Fibroblast of skin of scalp (primary cell): Measurements from ENCODE around the gene F5.

Experiments used
- DNase-seq: peaks from one replicate; pipeline ENCODE4 v3.0.0-alpha.2; 2013

F5 gene

DNA sequence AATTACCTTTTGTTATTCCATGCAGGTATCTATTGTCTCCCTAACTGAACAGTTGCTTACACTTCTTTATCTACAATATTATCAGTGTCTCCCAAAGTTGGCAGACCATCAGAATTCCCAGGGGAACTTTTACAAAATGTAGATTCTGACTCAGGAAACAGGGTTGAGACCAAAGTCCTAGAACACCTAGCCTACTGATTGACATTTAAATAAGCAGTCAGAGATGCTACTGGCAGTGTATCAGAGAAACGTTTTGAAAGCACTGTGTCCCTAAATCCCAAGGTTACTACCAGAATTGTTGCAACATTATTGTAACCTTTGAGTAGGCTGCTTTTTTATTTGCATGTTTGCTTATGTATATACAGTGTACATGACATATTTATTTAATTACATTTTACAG lies 1.8 kb upstream of the F5 start:
- no peak for DNase-seq

- no peak for DNase-seq
These were observed 250 bp downstream of the F5 start for GRCh38 chr1:169586067-169586394.

- no peak for DNase-seq
These were observed 1.1 kb downstream of the F5 start for GRCh38 chr1:169585181-169585580.

- DNase-seq, result no peak
These were observed 1.7 kb downstream of the F5 start for GRCh38 chr1:169584483-169585144.

- no peak for DNase-seq
These were observed 8.1 kb downstream of the F5 start for GRCh38 chr1:169577981-169578738.

GRCh38 chr1:169576935-169577331 lies 9.3 kb downstream of the F5 start:
- peak; percentile 1 for DNase-seq

- no peak for DNase-seq
These were observed 9.9 kb downstream of the F5 start for GRCh38 chr1:169576241-169576934.

DNA sequence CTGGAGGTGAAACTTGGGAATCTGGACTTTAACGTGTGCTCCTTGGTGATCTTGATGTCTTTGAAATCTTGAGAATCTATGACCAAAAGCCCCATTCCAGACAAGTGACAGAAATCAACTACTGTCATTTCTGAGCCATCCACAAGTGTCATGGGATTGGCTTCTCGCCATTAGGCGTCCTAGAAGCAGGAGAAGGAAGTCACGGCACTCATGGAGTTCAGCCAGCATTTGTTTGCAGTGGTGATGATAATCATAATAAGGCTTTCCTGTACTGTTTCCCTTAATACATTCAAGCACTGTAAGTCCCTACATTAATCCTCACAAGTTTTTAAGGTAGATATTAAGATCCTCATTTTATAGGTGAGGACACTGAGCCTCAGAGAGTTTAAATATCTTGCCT lies 11.9 kb downstream of the F5 start:
- DNase-seq, result no peak

- no peak for DNase-seq
These were observed 14.1 kb downstream of the F5 start for GRCh38 chr1:169572187-169572586.

GRCh38 chr1:169571450-169571849 lies 14.8 kb downstream of the F5 start:
- DNase-seq, result no peak

DNA sequence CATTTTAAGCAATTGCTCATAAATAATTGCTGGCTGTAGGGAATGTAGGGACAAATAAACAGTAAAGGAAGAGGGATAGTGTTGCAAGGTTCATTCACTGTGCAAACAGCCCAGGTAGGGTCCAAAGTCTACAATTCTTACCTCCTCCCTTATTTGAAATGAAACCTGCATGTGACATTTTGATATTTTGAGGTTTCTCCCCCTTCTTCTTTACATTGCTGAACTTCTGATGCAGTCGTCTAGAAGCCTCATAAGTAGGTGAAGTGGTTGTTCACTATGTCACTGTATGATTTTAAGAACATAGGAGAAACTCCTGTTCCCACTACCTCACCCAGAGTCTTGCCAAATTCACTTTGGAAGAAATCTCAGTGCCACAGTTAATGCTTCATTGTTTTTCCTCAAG lies 16.1 kb downstream of the F5 start:
- no peak for DNase-seq

DNA sequence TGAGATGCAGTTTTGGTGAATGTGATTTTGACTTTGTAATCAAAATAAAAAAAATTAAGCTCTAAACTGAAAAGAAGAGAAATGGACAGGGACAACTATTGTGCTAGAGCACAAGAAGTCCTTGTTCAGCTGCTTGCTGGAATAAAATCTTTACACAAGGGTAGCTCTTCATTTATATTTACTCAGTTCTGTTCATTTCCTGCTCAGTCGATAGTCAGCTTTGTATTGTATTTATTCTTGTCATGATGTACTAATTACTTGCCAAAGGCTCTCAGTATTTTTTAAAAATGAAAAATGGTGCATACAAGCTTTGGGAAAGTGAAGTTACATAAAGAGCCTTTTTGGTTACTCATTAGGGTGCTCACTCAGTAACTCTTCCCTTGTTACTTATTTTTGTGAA lies 17.8 kb downstream of the F5 start:
- no peak for DNase-seq

- DNase-seq, result no peak
These were observed 20.7 kb downstream of the F5 start for GRCh38 chr1:169565335-169566271.

GRCh38 chr1:169563650-169564049 lies 22.6 kb downstream of the F5 start:
- DNase-seq, result no peak

DNA sequence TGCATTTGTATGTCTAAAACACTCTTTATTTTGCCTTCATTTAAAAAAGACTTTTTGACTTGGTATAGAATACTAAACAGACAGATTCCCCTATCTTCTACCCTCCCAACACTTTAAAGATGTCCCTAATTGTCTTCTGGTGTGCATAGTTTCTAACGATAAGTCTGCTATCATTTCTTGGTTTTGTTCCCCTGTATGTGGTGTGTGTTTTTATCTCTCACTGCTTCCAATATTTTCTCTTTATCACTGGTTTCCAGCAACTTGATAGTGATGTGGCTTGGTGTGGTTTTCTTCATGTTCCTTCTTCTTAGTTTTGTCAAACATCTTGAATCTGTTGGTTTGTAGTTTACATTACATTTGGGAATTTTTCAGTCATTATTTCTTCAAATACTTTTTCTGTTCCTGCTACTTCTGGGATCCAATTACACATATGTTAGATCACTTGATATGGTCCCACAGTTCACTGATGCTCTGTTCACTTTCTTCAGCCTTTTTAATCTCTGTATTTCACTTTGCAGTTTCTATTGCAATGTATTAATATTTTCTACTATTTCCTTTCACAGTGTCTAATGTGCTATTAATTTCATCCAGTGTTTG lies 23.2 kb downstream of the F5 start:
- no peak for DNase-seq

- DNase-seq, result no peak
These were observed 24.6 kb downstream of the F5 start for GRCh38 chr1:169561692-169562091.

GRCh38 chr1:169557131-169557530 lies 29.1 kb downstream of the F5 start:
- DNase-seq, result no peak

DNA sequence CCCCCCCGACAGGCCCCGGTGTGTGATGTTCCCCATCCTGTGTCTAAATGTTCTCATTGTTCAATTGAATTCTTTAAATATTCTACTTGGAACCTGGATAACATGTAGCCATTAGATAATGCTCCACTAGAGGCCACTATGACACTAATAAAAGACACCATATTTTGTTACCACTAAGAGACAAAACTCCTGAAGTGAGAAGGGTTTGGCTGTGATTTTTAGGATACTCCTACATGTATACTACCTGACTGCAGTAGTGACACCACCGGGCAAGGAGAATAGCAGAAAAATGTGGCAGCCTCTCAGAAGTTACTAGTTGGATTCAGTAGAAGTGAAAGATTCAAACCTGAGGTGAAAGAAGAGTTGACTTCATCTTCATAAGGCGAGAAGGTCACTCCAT lies 36.0 kb downstream of the F5 start:
- peak; percentile 33 for DNase-seq

- no peak for DNase-seq
These were observed 38.0 kb downstream of the F5 start for GRCh38 chr1:169548282-169548681.

DNA sequence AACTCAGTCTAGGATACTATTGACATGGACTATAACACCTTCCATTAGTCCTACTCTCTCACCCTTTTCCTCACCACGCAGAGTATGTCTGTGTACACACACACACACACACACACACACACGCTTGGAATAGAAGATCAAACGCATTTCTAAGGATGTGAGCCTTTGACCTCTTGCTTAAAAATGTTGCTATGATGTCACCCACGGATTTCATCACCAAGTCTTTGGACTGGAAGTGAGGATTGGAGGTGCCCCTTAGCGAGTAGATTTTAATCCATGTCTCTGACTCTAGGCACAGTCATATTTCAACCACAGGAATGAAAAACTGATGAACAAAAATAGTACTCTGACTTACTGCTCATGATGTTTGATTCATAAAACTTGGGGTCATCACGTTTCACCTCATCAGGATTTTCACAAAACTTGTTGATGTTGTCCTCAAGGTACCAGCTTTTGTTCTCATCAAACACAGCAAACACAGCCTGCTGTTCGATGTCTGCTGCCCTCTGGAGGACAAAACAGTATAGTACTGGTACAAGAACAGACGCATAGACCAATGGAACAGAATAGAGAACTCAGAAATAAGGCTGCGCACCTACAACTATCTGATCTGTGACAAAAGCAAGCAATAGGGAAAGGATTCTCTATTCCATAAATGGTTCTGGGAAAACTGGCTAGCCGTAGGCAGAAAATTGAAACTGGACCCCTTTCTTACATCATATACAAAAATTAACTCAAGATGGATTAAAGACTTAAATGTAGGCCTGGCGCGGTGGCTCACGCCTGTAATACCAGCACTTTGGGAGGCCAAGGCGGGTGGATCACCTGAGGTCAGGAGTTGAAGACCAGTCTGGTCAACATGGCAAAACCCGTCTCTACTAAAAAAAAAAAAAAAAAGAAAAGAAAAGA lies 39.9 kb downstream of the F5 start:
- DNase-seq, result peak; percentile 70

GRCh38 chr1:169545472-169545871 lies 40.8 kb downstream of the F5 start:
- no peak for DNase-seq
